GM18505 (cell line): ENCODE data around the gene SLC25A10.
A peak's percentile ranks its signal among the peaks of the same experiment; 100 is the strongest.
"Not testable (repeated sequence)": the region's sequence is repeated elsewhere in the genome, so short reads cannot be mapped to it uniquely, and the experiment has no call there.

Experiments used
- ATAC-seq: cut with Tn5 transposase; IDR thresholded peaks from one replicate; pipeline ENCODE4 v1.9.1; 2021; ENCODE audit not compliant: unreplicated experiment
- POLR2A ChIP-seq: IDR thresholded peaks from 4 replicates; pipeline ENCODE4 v1.6.1; 2011; ENCODE audit warnings: borderline replicate concordance; ENCODE audit not compliant: insufficient read depth, insufficient read length; ENCODE audit errors: extremely low read depth

Gene SLC25A10

GRCh38 chr17:81711814-81712467 is at the start of gene SLC25A10:
SLC25A10 (plus strand) TSS chr17:81712284; CDS start chr17:81712427, 143 bp downstream.
- no peak for TF ChIP-seq POLR2A
- peak; percentile 61 for ATAC-seq

- ATAC-seq, result no peak
- no peak for TF ChIP-seq POLR2A
Measured at GRCh38 chr17:81664051-81664470, 48.0 kb upstream of the SLC25A10 start.

- no peak for ATAC-seq
- peak; percentile 16 for TF ChIP-seq POLR2A
Measured at GRCh38 chr17:81665205-81666091, 46.6 kb upstream of the SLC25A10 start.

- TF ChIP-seq POLR2A, result no peak
- peak; percentile 7 for ATAC-seq
Measured at GRCh38 chr17:81666092-81666341, 46.1 kb upstream of the SLC25A10 start.

- TF ChIP-seq POLR2A, result peak; percentile 97
- peak; percentile 87 for ATAC-seq
Measured at GRCh38 chr17:81666342-81667191, 45.5 kb upstream of the SLC25A10 start, which contains the start of the genes CCDC137 and OXLD1. CCDC137 (plus strand) TSS chr17:81666737; CDS start chr17:81666767, 30 bp downstream. OXLD1 (minus strand) TSS chr17:81666605; CDS start chr17:81666577, 28 bp downstream.

GRCh38 chr17:81667754-81668153 is 44.3 kb upstream of the SLC25A10 start:
- no peak for ATAC-seq
- no peak for TF ChIP-seq POLR2A

GRCh38 chr17:81672504-81672903 is 39.6 kb upstream of the SLC25A10 start:
- TF ChIP-seq POLR2A, result no peak
- no peak for ATAC-seq

GRCh38 chr17:81672954-81673353 is 39.1 kb upstream of the SLC25A10 start:
- no peak for TF ChIP-seq POLR2A
- ATAC-seq, result no peak

- TF ChIP-seq POLR2A, result no peak
Measured at GRCh38 chr17:81673561-81674258, 38.4 kb upstream of the SLC25A10 start.

GRCh38 chr17:81675515-81676221 is 36.4 kb upstream of the SLC25A10 start:
- ATAC-seq, result not testable (repeated sequence)

More at GRCh38 chr17:81673561-81674258, 38.4 kb upstream of the SLC25A10 start:
- ATAC-seq, result no peak

- TF ChIP-seq POLR2A, result no peak
- no peak for ATAC-seq
Measured at GRCh38 chr17:81676906-81677305, 35.2 kb upstream of the SLC25A10 start.

- no peak for TF ChIP-seq POLR2A
- no peak for ATAC-seq
Measured at GRCh38 chr17:81680150-81680549, 31.9 kb upstream of the SLC25A10 start.
